PC-3 (cell line): ENCODE data around the gene LIPN. TPM values are rescaled to one million over a fixed set of nuclear protein-coding genes. Genes with fewer than 3 reads are reported as not detected.
"Not testable (repeated sequence)": the region's sequence is repeated elsewhere in the genome, so short reads cannot be mapped to it uniquely, and the experiment has no call there.

ENCODE experiments used
- ATAC-seq: fragments of 200-7000 bp; cut with Tn5 transposase; 2 replicates; pipeline ENCODE4 v1.9.1; 2020; ENCODE audit warnings: mild to moderate bottlenecking, moderate library complexity
- BruUV-seq: library from RNA; stranded (reverse); fragments of 400-500 nt; replicated peaks from 2 replicates; lab custom pipeline; 2021; lab: Mats Ljungman, UMichigan
- CTCF ChIA-PET: fragments of 300-600 bp; sonication (Branson Sonifier 250); formaldehyde crosslinking; loops from one replicate; lab custom pipeline; 2022; ENCODE audit warnings: antibody characterized with exemption; lab: Charles Lee
- POLR2A ChIA-PET: fragments of 300-600 bp; sonication (Branson Sonifier 250); formaldehyde crosslinking; loops from one replicate; lab custom pipeline; 2022; ENCODE audit warnings: antibody characterized with exemption; ENCODE audit not compliant: unreplicated experiment; lab: Charles Lee
- DNase-seq: peaks from one replicate; pipeline ENCODE4 v3.0.0-alpha.2; 2015
- H2AFZ ChIP-seq: fragments of 300-600 bp; sonication (generic); 2 replicates; pipeline ENCODE4 v1.6.0; 2016; ENCODE audit warnings: antibody characterized with exemption, low read length
- H3F3A ChIP-seq: fragments of 300-600 bp; sonication (generic); one replicate; pipeline ENCODE4 v1.6.0; 2017; ENCODE audit warnings: antibody characterized with exemption, low read length, control low read depth, mild to moderate bottlenecking; ENCODE audit not compliant: unreplicated experiment
- H3K27ac ChIP-seq: fragments of 300-600 bp; sonication (generic); 2 replicates; pipeline ENCODE4 v1.5.1; 2016; ENCODE audit warnings: mild to moderate bottlenecking, low read length
- H3K27me3 ChIP-seq: fragments of 300-600 bp; sonication (generic); 2 replicates; pipeline ENCODE4 v1.6.1; 2016; ENCODE audit warnings: low read length, mixed read lengths
- H3K36me3 ChIP-seq: fragments of 300-600 bp; sonication (generic); 2 replicates; pipeline ENCODE4 v1.6.1; 2016; ENCODE audit warnings: low read depth, mixed run types, low read length, mixed read lengths
- H3K4me1 ChIP-seq: fragments of 300-600 bp; sonication (generic); 2 replicates; pipeline ENCODE4 v1.5.1; 2016; ENCODE audit warnings: low read length; ENCODE audit not compliant: insufficient read depth
- H3K4me2 ChIP-seq: fragments of 300-600 bp; sonication (generic); 2 replicates; pipeline ENCODE4 v1.6.0; 2016; ENCODE audit warnings: low read length
- H3K4me3 ChIP-seq: fragments of 300-600 bp; sonication (generic); 2 replicates; pipeline ENCODE4 v1.5.1; 2016; ENCODE audit warnings: mild to moderate bottlenecking, low read length, mixed read lengths
- H3K79me2 ChIP-seq: fragments of 300-600 bp; sonication (generic); 2 replicates; pipeline ENCODE4 v1.6.1; 2017; ENCODE audit warnings: low read length, mixed read lengths
- H3K9ac ChIP-seq: fragments of 300-600 bp; sonication (generic); 2 replicates; pipeline ENCODE4 v1.6.0; 2016; ENCODE audit warnings: mild to moderate bottlenecking, low read length
- H3K9me2 ChIP-seq: fragments of 300-600 bp; sonication (generic); replicated peaks from 2 replicates; pipeline ENCODE4 v1.6.1; 2016; ENCODE audit warnings: mixed run types, low read length, mixed read lengths
- H3K9me3 ChIP-seq: fragments of 300-600 bp; sonication (generic); 2 replicates; pipeline ENCODE4 v1.6.1; 2016; ENCODE audit warnings: low read length, mixed read lengths
- H4K20me1 ChIP-seq: fragments of 300-600 bp; sonication (generic); 2 replicates; pipeline ENCODE4 v1.6.1; 2016; ENCODE audit warnings: low read length, mixed read lengths
- CTCF ChIP-seq: fragments of 300-600 bp; sonication (generic); conservative IDR thresholded peaks from 2 replicates; pipeline ENCODE4 v1.5.1; 2017; ENCODE audit warnings: antibody characterized with exemption, low read depth, mild to moderate bottlenecking, low read length
- EZH2 ChIP-seq: fragments of 300-600 bp; sonication (generic); IDR thresholded peaks from one replicate; pipeline ENCODE4 v1.6.1; 2017; ENCODE audit warnings: antibody characterized with exemption, mild to moderate bottlenecking, low read length; ENCODE audit not compliant: unreplicated experiment
- EZH2phosphoT487 ChIP-seq: fragments of 300-600 bp; sonication (generic); IDR thresholded peaks from 2 replicates; pipeline ENCODE4 v1.6.1; 2018; ENCODE audit warnings: mild to moderate bottlenecking, antibody characterized with exemption, low read length, borderline replicate concordance
- intact Hi-C: fragments of 100-400 bp; cut with micrococcal nuclease; formaldehyde crosslinking; loops from 2 replicates; pipeline ENCODE4 v1.9.0; 2023
- total RNA-seq: library from RNA; depleted of rRNA; stranded (reverse); fragments of >200 nt; gene quantifications from 2 replicates; pipeline ENCODE4 v1.2.3, GENCODE V29; 2014

LIPN gene
- total RNA-seq, 1 experiment from 2014 or later, result not detected

- TF ChIP-seq EZH2phosphoT487 (no peak), CTCF (no peak), EZH2 (no peak)
- Histone ChIP-seq H3K4me2 (no peak overlapping the region), H3K79me2 (no peaks in the 10 kb centered on the region), H3K9me3 (no peaks in the 10 kb centered on the region), H3K9me2 (no peaks in the 10 kb centered on the region), H3K4me1 (no peaks in the 10 kb centered on the region), H3K9ac (no peak overlapping the region), H3K27ac (no peak overlapping the region), H3F3A (no peaks in the 10 kb centered on the region), H2AFZ (no peak overlapping the region), H4K20me1 (no peaks in the 10 kb centered on the region), H3K36me3 (no peaks in the 10 kb centered on the region), H3K27me3 (no peaks in the 10 kb centered on the region), H3K4me3 (no peak overlapping the region)
- ChIA-PET POLR2A (no interaction called here), CTCF (no interaction called here)
- no TSS peak for BruUV-seq
- intact Hi-C loops, result no loop called here
- ATAC-seq, result no peak
- no peak for DNase-seq
Measured at GRCh38 chr10:88735661-88736060, 24.2 kb upstream of the LIPN start.

- CTCF ChIA-PET, ATAC-seq, intact Hi-C loops, DNase-seq, H3K27ac ChIP-seq, H3K4me1 ChIP-seq, H3K79me2 ChIP-seq, H3K4me2 ChIP-seq, BruUV-seq, H3K36me3 ChIP-seq, H4K20me1 ChIP-seq, H3K9me2 ChIP-seq, POLR2A ChIA-PET, H3K4me3 ChIP-seq, H3K27me3 ChIP-seq, H3K9ac ChIP-seq, H3K9me3 ChIP-seq, H2AFZ ChIP-seq, H3F3A ChIP-seq: not testable (repeated sequence)
Measured at GRCh38 chr10:88741921-88742320, 17.9 kb upstream of the LIPN start.

- intact Hi-C loops, result no loop called here
- H3K9me2 ChIP-seq, result no peaks in the 10 kb centered on the region
- DNase-seq (no peak), ATAC-seq (no peak)
- CTCF ChIA-PET, result no interaction called here
- H3K79me2 ChIP-seq, result no peaks in the 10 kb centered on the region
- no peaks in the 10 kb centered on the region for H3K4me1 ChIP-seq
- no TSS peak for BruUV-seq
- TF ChIP-seq EZH2phosphoT487, result no peak
- no peak for TF ChIP-seq EZH2
- TF ChIP-seq CTCF, result no peak
- H2AFZ ChIP-seq, result no peak overlapping the region
- POLR2A ChIA-PET, result no interaction called here
- no peak overlapping the region for H3K9ac ChIP-seq
- no peaks in the 10 kb centered on the region for H3K9me3 ChIP-seq
- H3K27ac ChIP-seq, result no peak overlapping the region
- no peaks in the 10 kb centered on the region for H3K36me3 ChIP-seq
- H3F3A ChIP-seq, result no peaks in the 10 kb centered on the region
- no peaks in the 10 kb centered on the region for H4K20me1 ChIP-seq
- no peak overlapping the region for H3K4me2 ChIP-seq
- H3K4me3 ChIP-seq, result no peak overlapping the region
- no peaks in the 10 kb centered on the region for H3K27me3 ChIP-seq
Measured at GRCh38 chr10:88742448-88742847, 17.4 kb upstream of the LIPN start.
